NCI-H2107 treated with DMSO at 0.1 percent for 48 hours (cell line): ENCODE results near the gene ZNF319.

Experiments used
- DNase-seq: peaks from one replicate; lab custom pipeline; 2025; ENCODE audit not compliant: unreplicated experiment; lab: John Stamatoyannopoulos, UW

ZNF319 gene

DNA sequence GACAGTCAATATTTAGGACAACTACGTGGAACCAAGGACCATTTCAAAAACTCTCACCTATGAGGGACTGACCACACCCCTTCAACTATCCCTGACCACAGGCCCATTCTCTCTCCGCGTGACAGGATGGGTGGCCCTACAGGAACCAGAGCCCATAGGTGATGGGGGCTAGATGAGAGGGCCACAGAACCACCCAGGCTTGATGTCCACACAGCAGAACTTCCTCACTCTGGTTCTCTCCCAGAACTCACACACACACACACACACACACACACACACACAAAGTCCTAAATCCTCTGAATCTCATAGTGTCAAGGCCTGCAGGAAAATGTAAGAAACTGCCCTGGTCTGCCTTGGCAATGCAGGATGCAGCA is 1.5 kb downstream of the ZNF319 start:
- no peak for DNase-seq

DNA sequence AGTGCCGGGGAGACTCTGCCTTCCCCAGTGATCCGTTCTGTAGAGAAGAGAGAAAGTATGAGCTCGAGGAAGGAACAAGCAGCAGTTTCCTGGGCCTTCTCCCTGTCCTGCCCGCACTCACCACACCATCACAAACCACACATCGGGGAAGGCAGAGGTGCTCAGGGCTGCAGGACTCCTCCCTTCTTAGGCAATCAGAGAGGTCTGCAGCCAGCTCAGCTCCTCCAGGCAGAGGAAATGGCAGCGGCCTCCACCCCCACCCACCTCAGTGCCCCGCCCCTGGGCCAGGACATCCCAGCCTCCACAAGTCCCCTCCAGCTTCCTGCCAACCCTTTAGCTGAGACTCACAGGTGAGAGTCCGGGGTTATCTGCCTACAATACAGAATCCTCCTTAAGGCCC is 2.0 kb downstream of the ZNF319 start:
- no peak for DNase-seq

DNA sequence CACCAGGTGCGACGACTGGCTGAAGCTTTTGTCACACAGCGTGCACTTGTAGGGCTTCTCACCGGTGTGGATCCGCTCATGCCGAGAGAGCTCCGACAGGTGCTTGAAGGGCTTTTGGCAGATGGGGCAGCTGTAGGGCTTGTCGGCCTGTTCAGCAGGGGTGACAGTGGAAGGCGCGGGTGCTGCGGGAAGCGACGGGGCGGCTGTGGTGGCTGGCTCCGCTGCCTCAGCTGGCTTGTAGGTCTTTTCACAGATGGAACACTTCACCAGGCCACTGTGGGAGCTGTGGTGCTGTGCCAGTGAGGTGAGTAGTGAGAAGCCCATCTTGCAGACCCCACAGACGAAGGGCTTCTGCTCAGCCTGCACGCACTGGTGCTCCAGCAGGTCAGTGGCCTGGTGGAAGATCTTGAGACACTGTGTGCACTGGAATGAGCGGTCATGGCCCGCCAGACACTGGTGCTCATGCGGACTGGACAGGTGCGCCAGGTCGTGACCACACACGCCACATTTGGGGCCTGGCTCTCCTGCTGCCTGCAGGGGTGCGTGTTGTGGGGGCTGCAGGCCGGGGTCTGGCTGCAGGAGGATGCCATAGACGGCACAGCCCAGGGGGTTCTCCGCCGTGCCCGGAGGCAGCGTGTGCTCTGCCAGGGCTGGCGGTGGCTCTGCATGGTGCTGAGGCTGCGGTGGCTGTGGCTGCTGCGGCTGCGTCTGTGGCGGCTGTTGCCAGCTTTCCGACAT is 2.8 kb downstream of the ZNF319 start:
- DNase-seq: no peak

DNA sequence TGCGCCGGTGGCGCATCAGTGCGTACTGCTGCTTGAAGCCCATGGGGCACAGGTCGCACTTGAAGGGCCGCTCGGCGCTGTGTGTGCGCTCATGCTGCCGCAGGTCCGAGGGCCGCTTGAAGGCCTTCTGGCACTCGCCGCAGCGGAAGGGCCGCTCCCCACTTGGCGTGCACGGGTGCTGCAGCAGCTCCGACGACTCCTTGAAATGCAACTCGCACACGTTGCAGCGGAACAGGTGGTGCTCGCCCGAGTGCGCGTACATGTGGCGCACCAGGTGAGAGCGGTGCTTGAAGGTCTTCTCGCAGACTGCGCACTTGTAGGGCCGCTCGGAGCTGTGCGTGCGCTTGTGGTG is 3.3 kb downstream of the ZNF319 start:
- no peak for DNase-seq

DNA sequence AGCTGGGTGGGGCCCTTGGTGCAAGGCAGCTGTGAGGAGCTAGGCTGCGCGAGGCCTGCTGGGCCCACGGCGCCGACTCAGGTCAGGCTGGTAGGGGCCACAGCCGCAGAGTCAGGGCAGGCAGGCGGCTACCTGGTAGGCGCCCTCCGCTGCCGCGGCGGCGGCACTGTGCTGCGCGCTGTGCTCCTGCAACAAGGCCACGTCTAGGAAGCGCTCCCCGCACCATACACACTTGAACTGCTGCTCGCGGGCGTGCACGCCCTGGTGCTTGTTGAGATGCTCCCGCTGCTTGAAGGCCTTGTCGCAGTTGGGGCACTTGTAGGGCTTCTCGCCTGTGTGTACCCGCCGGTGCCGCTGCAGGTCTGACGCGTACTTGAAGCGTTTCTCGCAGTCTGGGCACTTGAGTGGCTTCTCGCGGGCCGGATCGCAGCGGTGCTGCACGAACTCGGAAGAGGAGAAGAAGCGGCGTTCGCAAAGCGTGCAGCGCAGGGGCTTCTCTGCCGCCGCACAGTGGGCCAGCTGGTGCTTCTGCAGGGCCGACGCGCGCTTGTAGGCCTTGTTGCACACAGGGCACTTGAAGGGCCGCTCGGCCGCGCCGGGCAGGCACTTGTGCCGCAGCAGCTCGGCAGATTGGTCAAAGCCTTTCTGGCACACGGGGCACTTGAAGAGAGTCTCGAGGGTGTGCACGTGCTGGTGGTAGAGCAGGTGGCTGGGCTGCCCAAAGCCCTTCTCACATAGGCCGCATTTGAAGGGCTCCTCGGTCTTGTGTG is 3.9 kb downstream of the ZNF319 start:
- DNase-seq: no peak

DNA sequence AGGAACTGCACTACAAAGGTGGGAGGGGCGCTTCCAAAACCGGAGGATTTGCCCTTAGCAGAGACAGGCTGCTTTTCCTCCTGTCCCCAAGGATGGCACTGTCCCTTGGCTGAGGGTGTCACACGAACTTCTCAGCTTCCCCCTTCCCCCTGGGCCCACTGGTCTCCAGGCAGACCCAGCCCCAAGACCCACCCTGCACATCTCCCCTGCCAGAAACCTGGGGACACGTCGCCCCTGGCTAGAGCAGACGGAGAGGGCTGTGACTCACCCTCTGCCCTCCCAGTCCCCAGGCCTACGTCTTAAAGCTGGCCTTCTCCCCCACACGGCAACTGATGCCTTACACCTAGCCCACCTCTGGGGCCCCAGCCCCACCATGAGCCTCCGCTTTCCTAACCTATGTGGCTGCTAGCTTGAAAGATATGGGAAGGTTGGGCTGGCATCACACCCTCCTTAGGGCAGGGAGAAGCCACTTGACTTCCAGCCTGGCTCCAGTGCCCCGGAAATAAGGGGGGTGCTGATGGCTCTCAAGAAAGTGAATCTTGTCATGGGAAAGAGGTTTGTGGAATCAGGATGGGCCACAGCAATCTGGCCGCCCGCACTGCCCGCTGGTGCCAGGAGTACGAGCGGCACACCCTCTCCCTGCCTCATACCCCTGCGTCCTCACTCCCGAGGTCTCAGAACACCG is 4.6 kb downstream of the ZNF319 start:
- DNase-seq: no peak

DNA sequence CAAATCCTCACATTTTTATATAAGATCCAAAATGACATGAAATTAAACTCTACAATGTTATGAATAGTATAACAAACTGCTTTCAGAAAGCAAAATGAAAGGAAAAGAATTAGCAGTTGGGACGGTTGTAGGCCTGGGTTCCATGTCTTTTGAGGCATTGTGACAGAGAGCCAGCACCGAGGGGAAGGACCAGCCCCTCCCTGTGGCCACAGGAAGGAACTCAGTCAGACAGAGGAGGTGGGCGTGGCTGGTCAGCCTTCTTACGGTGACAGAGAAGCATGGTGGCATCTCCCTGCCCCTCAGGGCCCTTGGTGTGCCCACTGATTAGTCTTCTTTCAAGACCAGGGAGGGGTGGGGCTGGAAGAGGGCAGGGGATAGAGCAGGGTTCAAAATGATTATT is 5.7 kb downstream of the ZNF319 start:
- no peak for DNase-seq

DNA sequence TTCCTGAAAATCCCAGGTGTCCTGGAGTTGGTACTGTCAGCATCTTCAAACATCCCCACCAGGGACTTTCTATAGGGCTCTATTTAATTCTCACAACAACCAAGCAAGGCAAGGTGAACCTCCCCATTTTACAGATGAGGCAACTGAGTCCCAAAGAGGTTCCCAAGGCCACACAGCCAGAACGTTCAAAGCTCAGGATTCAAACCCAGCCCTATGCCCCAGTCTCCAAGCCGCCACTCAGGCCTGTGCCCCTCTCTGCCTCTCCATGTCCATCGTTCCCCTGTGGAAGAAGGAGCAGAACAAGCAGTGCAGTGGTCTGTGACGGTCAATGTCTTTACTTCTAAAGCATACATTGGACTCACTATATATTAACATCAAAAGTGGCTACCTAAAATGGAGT is 6.1 kb downstream of the ZNF319 start:
- DNase-seq: no peak

DNA sequence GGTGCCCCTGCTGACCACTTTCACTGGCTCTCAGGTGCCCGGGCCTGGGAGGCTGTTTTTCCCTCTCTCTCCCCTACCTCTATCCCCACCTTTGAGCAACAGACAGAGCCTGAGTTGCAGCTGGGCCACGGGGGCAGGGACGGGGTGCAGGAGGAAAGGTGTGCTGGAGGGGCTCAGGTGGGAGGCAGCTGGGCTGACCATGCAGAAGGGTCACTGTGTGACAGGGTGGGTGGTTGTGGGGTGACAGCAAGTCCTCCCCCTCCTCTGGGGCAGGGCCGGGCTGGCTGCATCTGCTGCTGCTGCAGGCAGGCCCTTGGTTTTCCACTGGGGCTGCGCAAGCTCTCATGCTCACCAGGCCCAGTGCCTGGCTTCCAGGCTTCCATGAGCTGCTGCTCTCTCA is 6.6 kb downstream of the ZNF319 start:
- no peak for DNase-seq

DNA sequence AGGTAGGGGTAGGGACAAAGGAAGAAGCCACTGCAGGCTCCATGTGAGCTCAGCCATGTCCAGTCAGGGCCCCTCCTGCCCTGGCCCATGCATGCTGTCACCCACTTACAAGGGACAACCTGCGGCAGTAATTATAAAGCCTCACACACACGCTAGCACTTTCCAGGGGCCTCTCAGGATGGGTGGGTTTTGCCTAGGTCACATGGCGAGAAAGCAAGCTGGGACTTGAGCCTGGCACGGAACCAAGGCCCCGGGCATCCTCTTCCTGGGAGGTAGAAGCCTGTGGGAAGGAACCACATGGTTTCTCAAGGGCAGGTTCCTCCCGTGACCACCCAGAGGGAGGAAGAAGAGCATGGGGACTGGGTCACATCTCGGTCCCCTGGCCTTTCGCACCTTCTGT is 7.0 kb downstream of the ZNF319 start:
- DNase-seq: no peak

DNA sequence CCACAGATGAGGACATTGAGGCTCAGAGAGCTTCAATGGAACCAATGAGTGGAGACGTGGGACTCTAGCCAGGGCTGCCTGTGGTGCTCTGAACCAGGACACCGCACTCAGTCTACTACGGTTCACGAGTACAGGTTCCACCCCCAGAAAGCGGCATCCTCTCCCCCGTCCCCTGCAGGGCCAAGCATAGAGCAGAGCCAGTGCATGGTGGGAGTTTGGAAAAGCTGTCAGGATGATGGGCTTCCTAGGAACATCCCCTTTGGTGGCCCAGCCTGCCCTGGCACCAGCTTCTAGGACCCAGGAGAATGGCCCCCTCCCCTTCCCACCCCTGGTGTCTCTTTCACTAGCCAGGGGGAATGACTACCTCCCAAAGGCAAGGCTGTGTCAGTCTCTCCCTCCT is 8.4 kb downstream of the ZNF319 start:
- no peak for DNase-seq

DNA sequence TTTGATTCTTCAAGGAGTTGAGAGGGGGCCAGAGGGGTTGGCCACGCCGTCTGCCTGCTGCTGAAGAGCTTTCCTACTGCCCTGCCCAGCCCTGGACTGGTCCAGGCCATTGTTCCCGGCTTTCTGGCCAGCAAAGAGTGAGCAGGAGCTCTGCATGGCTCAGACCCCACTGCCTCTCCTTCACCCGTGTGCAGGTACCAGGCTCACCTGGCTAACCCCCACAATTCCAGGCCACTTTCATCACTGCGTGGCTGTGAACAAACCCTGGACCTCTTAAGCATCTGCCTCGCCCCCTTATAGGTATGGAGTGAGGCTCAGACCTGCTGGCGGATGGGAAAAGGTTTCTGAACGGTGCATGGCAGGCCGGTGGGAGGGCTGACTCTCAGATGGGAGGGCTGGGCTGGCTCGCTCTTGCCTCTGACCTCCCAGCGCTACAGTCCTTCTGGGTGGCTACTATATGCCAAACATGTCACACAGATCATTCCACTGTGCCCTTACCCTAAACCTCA is 8.9 kb downstream of the ZNF319 start:
- no peak for DNase-seq

DNA sequence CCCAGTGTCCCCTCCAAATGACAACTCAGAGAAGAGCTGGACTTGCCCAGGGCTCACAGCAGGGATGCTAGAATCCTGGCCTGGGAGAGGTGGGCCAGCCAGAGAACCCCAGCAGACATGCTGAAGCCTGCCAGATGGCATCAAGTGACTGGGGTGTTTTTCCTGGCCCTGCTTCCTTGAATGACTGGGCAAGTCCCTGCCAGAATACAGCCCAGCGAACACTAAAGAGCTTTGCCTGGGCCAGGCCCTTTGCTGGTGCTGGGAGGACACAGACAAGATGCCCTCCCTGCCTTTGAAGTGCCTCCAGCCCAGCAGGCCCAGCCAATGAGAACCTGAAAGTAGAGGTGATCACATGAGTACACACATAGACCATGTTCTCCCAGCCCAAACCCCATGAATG is 11.5 kb downstream of the ZNF319 start:
- DNase-seq: peak; percentile 15

DNA sequence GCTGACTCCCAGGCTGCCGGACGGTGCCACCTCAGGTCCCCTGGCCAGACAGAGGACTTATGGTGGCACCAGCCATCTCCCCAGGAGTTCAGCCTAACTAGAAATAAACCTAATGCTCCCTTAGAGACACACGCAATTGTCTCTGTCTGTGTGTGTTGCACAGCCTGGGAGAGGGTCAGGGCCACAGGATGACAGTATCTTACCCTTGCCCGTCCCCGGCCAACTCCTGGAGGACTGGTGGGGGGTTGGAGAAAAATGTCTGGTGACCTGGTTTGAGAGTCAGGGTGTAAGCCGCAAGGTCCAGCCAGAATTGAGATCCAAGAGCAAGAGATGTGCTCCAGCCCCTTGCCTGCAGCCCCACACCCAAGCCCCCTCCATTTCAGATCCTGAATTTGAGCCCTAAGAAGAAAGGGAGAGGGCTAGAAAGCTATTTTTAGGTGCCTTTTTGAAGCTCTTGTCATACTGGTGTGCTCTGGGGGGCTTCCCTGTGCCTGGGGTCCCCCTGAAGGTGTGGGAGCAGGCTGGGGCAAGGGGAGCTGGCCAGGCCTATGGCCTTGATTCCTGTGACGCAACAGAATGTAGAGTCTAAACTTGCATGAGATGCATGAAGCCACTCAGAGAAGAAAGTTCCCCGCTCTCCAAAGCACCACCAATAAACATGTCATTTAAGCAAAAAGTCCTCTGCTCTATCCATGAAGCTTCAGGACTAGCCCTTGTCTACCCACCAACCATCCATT is 12.9 kb downstream of the ZNF319 start:
- DNase-seq: no peak

DNA sequence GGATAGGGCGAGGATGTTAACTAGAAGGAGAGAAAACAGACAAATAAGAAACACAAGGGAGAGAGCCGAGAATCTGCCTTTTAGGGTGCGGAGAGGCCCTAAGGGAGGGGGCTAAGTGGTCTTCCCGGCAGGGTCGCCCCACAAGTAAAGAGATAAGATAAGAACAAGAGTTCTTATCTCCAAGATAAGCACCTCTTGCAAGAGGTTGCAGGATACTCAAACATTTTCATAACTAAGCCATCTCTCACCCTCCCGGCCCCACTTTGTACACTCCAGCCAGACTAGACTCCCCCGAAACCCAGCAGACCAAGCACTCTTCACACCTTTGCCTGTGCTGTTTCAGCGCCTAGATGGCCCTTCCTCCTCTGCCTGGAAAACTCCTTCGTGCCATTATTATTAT is 14.3 kb downstream of the ZNF319 start:
- no peak for DNase-seq

DNA sequence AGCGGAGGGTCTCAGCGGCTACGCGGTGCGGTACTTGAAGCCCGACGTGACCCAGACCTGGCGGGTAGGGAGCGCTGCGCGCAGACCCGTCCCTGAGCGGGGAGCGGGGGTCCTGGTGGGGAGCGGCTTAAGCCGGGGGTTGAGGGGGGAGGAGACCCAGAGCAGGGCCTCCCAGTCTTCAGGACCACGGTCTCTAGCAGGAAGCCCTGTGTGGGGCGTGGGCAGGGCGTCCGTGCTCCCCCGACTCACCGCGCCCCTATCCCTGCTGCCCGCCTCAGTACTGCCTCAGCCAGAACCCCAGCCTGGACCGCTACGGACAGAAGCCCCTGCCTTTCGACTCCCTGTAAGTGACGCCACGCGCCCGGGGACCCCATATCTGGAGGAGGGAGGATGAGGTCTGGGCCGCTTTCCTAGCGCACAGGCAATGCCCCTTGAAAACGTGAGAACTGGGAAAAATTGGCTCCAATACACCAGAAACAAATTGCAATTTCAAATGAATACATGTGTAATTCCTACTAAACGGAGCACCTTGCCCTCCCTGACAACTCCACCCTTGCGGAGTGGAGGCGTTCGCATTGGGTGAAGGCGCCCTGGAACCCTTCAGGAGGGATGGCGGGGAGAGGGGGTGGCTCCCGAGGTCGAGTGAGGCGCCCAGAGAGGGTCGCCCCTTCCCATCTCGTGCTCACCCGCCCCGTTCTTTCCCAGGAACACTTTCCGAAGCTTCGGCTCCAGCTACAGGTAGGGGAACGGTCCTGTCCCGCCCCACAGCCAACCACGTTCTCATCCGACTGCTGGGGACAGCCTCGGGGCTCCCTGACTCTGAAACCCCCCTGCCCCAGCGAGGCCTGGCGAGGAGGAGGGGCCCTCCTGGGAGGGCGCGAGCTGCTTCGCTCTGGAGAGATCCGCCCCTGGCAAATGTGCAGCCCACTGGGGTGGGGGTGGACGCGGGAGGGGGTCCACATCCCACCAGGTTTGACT is 15.0 kb downstream of the ZNF319 start:
- DNase-seq: no peak

DNA sequence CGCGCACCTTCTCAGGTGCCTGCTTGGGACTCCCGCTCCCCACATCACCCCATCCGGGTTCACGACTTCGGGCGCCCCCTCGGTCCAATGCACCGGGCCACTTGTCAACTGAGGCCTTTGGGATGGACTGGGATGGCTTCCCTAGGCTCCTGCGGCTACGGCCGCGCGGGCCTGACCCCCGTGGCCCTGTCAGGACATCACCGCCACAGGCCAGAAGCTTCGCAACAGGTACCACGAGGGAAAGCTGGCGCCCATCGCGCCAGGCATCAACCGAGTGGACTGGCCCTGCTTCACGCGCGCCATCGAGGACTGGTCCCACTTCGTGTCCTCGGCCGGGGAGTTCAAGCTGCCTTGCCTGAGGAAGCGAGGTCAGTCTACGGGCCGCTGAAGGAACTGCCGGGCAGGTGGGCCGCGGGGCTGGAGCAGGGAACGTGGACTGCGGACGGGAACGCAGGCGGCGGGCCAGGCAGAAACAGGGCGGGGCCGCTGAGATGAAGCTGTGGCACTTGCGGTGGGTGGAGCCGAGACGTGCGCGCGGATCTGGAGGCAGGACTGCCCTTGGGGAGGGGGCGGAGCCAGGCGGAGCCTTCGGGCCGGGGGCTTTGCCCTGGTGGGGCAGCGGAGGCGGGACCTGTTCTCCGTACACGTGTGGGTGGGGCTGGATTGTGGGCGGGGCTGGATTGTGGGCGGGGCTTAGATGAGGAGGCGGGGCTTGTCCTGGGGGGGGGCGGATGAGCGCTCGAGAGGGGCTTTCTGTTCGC is 15.8 kb downstream of the ZNF319 start:
- DNase-seq: no peak

DNA sequence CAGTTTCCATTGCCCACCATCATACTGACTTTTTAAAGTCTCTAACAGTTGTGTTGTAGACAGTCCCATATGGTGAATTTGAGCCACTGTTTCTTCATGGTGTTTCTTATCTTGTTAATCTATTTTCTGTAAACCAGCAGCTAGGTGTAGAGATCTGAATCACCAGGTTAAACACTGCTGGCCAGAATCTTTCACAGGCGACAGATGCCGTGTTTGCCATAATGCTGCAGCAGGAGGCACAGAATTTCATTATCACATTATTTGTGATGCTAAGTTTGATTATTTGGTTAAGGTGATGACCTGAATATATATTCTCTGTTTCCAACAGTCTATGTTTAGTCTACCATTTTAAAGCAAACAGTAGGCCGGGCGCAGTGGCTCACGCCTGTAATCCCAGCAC is 18.1 kb downstream of the ZNF319 start:
- no peak for DNase-seq

DNA sequence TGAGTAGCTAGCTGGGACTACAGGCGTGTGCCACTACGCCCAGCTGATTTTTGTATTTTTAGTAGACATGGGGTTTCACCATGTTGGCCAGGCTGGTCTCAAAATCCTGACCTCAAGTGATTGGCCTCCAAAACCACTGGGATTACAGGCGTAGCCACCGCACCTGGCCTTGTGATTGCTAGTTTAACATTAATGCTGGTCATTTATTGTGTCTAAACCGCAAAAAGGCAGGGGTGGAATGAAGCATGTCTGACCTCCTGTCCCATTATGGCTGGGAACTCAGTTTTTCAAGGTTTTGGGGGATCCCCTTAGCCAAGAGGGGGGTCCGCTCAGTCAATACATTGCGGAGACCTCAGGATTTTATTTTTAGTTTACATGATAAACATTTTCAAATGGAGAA is 18.8 kb downstream of the ZNF319 start:
- DNase-seq: no peak
